Testis (tissue), 3 donors: ENCODE measurements around the gene CYB561A3. TPM values are rescaled to one million over a fixed set of nuclear protein-coding genes. Genes with fewer than 3 reads are reported as not detected.
A peak's percentile ranks its signal among the peaks of the same experiment; 100 is the strongest.
"Not testable (repeated sequence)": the region's sequence is repeated elsewhere in the genome, so short reads cannot be mapped to it uniquely, and the experiment has no call there.

Source experiments
- DNase-seq: peaks from one replicate; pipeline ENCODE4 v3.0.0-alpha.2; 2019
- H3K27ac ChIP-seq, 2 donors: fragments of 200-600 bp; sonication (generic); one replicate each; pipeline ENCODE4 v1.5.1; 2019
- H3K27me3 ChIP-seq: fragments of 200-600 bp; sonication (generic); one replicate; pipeline ENCODE4 v1.5.1; 2019
- H3K36me3 ChIP-seq: fragments of 200-600 bp; sonication (generic); one replicate; pipeline ENCODE4 v1.5.1; 2017; ENCODE audit warnings: low read depth; ENCODE audit errors: missing control alignments
- H3K4me1 ChIP-seq: fragments of 200-600 bp; sonication (generic); one replicate; pipeline ENCODE4 v1.5.1; 2019
- H3K4me3 ChIP-seq, 2 donors: fragments of 200-600 bp; sonication (generic); one replicate each; pipeline ENCODE4 v1.5.1; 2017 to 2019
- H3K9me3 ChIP-seq: fragments of 200-600 bp; sonication (generic); one replicate; pipeline ENCODE4 v1.5.1; 2017
- CTCF ChIP-seq, 3 experiments: fragments of 450-650 bp in 2 of 3; fragments of 200-600 bp in 1 of 3; sonication (generic) in 1 of 3; IDR thresholded peaks; one replicate each; pipeline ENCODE4 v1.5.1; 2016 to 2019; ENCODE audit warnings: antibody characterized with exemption in 3 of 3, mild to moderate bottlenecking in 2 of 3, moderate library complexity in 1 of 3
- POLR2A ChIP-seq: fragments of 450-650 bp; IDR thresholded peaks from one replicate; pipeline ENCODE4 v1.6.1; 2017; ENCODE audit warnings: antibody characterized with exemption, mild to moderate bottlenecking, moderate library complexity
- WGBS, 2 donors: methylation state at CpG; one replicate each; pipeline ENCODE4 v1.1.5; 2018; 5-methylcytosine and 5-hydroxymethylcytosine counted together
- intact Hi-C: fragments of 100-400 bp; cut with DNase I; formaldehyde crosslinking; loops from one replicate; pipeline ENCODE4 v1.15.1; 2023; ENCODE audit warnings: low total_unique reads
- polyA plus RNA-seq: library from polyadenylated mRNA; stranded (reverse); fragments of 350-450 nt; fragmentation: Illumina TruSeq; extraction: RNeasy Lipid Tissue Mini Kit (QIAGEN cat#74804); gene quantifications from one replicate; pipeline ENCODE4 v1.2.3, GENCODE V29; 2014; ENCODE audit warnings: low read depth, low replicate concordance; ENCODE audit not compliant: insufficient read depth
- total RNA-seq, 2 donors: library from RNA; depleted of rRNA; stranded (reverse); fragments of >200 nt; gene quantifications; one replicate each; pipeline ENCODE4 v1.2.3, GENCODE V29; 2016

CYB561A3 gene
- total and polyA plus RNA-seq, 3 donors from 2014 or later = 39.8 to 55.8 (median 41.7) TPM

GRCh38 chr11:61390161-61390560, 28.5 kb upstream of the CYB561A3 start:
- Histone ChIP-seq H3K27ac (no peak overlapping the region), H3K4me3 (no peak overlapping the region), H3K36me3 (no peaks in the 10 kb centered on the region), H3K9me3 (no peaks in the 10 kb centered on the region), H3K27me3 (no peaks in the 10 kb centered on the region), H3K4me1 (peaks cover 8% of the 10 kb centered on the region)
- TF ChIP-seq CTCF (IDR thresholded peaks at IDR 0.05) = no peak
- TF ChIP-seq POLR2A = no peak
- intact Hi-C loops = no loop called here
- no peak for DNase-seq
- WGBS, 2 donors = 56 to 68% methylated on average over 1 of the region's 1 CpG

- 85 to 92% methylated on average over 15 of the region's 15 CpGs for WGBS, 2 donors
- no peak overlapping the region for H3K27ac ChIP-seq
- H3K4me1 ChIP-seq = no peaks in the 10 kb centered on the region
- no peak for TF ChIP-seq POLR2A
- TF ChIP-seq CTCF (IDR thresholded peaks at IDR 0.05) = peak in 2 of 3 experiments; percentile 14 to 20
- H3K27me3 ChIP-seq = no peaks in the 10 kb centered on the region
- intact Hi-C loops = loop anchor here (5.0 kb wide), 1 partner anchor 47 kb away; no protein-coding TSS in a partner anchor
- DNase-seq = peak; percentile 42
- no peaks in the 10 kb centered on the region for H3K36me3 ChIP-seq
- no peaks in the 10 kb centered on the region for H3K9me3 ChIP-seq
- no peak overlapping the region for H3K4me3 ChIP-seq
Observed at GRCh38 chr11:61384271-61385242, 22.9 kb upstream of the CYB561A3 start.

DNA sequence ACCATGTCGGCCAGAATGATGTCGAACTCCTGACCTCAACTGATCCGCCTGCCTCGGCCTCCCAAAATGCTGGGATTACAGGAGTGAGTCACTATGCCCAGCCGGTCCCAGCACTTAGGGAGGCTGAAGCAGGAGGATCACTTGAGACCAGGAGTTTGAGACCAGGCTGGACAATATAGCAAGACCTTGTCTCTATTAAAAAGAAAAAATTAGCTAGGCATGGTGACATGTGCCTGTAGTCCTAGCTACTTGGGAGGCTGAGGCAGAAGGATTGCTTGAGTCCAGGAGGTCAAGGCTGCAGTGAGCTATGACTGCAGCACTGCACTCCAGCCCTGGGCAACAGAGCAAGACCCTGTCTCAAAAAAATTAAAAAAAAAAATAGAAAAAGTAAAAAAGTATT, 22.2 kb upstream of the CYB561A3 start:
- H3K27ac ChIP-seq, H3K4me3 ChIP-seq, intact Hi-C loops, DNase-seq, H3K9me3 ChIP-seq, H3K4me1 ChIP-seq, H3K27me3 ChIP-seq, H3K36me3 ChIP-seq: not testable (repeated sequence)
- WGBS, 2 donors = 94 to 97% methylated on average over 5 of the region's 5 CpGs

- peak overlapping the region in 1 of 2 donors; percentile 10 for H3K4me3 ChIP-seq
- no peaks in the 10 kb centered on the region for H3K27me3 ChIP-seq
- H3K9me3 ChIP-seq = no peaks in the 10 kb centered on the region
- intact Hi-C loops = no loop called here
- H3K4me1 ChIP-seq = no peaks in the 10 kb centered on the region
- no peak overlapping the region for H3K27ac ChIP-seq
- 71 to 87% methylated on average over 9 of the region's 9 CpGs for WGBS, 2 donors
- no peak for DNase-seq
- no peaks in the 10 kb centered on the region for H3K36me3 ChIP-seq
- TF ChIP-seq CTCF (IDR thresholded peaks at IDR 0.05) (no peak), POLR2A (no peak)
Observed at GRCh38 chr11:61380884-61381283, 19.2 kb upstream of the CYB561A3 start.

GRCh38 chr11:61378713-61379313, 17.1 kb upstream of the CYB561A3 start:
- Histone ChIP-seq H3K27me3 (no peaks in the 10 kb centered on the region), H3K9me3 (no peaks in the 10 kb centered on the region), H3K4me3 (no peak overlapping the region), H3K4me1 (no peaks in the 10 kb centered on the region), H3K36me3 (no peaks in the 10 kb centered on the region), H3K27ac (no peak overlapping the region)
- intact Hi-C loops = no loop called here
- DNase-seq = peak; percentile 54
- 84 to 88% methylated on average over 5 of the region's 5 CpGs for WGBS, 2 donors
- TF ChIP-seq CTCF (IDR thresholded peaks at IDR 0.05) = no peak
- no peak for TF ChIP-seq POLR2A
